ENCODE results near the gene MRGPRX2. TPM values are rescaled to one million over a fixed set of nuclear protein-coding genes. Genes with fewer than 3 reads are reported as not detected.

MRGPRX2 gene
- total and polyA plus RNA-seq, 9 donors = 0.22 to 0.23 TPM; not detected in 7

DNA sequence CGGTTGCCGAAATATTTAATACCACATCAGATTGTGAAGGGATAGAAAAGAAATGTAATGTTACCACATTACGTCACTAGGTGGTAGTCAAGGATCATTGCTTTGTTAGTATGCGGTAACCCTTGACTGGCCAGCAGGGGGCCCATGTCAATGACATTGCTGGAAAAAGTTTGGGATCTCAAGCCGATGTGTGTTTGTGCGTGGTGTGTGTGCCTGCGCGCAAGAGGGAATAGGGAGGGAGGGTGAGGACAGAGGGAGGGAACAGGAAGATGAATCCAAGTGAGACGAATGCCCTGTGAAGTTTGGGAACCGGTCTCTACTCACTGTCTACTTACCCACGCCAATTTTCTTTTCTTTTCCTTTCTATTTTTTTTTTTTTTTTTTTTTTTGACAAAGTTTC, 10.7 kb upstream of the MRGPRX2 start:
- TF ChIP-seq POLR2A (IDR thresholded peaks at IDR 0.05) (no peak), EP300 (IDR thresholded peaks at IDR 0.05) (no peak)
- TF ChIP-seq, protein P1, sequence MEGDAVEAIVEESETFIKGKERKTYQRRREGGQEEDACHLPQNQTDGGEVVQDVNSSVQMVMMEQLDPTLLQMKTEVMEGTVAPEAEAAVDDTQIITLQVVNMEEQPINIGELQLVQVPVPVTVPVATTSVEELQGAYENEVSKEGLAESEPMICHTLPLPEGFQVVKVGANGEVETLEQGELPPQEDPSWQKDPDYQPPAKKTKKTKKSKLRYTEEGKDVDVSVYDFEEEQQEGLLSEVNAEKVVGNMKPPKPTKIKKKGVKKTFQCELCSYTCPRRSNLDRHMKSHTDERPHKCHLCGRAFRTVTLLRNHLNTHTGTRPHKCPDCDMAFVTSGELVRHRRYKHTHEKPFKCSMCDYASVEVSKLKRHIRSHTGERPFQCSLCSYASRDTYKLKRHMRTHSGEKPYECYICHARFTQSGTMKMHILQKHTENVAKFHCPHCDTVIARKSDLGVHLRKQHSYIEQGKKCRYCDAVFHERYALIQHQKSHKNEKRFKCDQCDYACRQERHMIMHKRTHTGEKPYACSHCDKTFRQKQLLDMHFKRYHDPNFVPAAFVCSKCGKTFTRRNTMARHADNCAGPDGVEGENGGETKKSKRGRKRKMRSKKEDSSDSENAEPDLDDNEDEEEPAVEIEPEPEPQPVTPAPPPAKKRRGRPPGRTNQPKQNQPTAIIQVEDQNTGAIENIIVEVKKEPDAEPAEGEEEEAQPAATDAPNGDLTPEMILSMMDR (IDR thresholded peaks at IDR 0.05) = peak; percentile 38 to 67 (median 61)
- peak; percentile 35 to 65 (median 59) for DNase-seq
- no peak overlapping the region for H3K27ac ChIP-seq
- no peaks in the 10 kb centered on the region for H3K9me3 ChIP-seq
- intact Hi-C loops (cut with DNase I) = loop anchor here in 2 of 4 donors (5.0 to 10.0 kb wide), 2 partner anchors 481 to 484 kb away; no protein-coding TSS in a partner anchor
- no peaks in the 10 kb centered on the region for H3K36me3 ChIP-seq
- peaks cover 2% of the 10 kb centered on the region for H3K4me1 ChIP-seq (ENCODE audit: insufficient read depth)
- H3K27me3 ChIP-seq = no peaks in the 10 kb centered on the region
- no peak overlapping the region for H3K4me3 ChIP-seq
- 1 to 2% (median 2%) methylated on average over 11 of the region's 11 CpGs for WGBS, 3 donors

DNA sequence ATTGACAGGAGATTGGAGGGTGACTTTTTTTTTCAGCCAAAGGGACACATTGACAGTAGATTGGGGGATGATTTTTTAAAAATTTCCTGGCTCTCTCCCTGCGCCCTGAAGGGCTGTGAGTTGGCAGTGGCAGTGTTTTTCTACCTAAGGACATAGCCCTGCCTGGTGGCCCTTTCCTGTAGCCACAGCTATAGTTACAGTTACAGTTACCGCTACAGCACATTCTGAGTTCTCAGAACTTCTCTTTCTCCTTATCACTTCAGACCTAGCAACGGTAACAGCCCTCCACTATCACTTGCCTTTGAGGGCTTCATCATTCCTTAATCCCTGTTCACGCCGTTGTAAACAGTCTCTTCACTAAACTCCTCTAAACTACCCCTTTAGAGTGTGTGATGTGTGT, 684 bp downstream of the MRGPRX2 start:
- Histone ChIP-seq H3K9me3 (no peaks in the 10 kb centered on the region), H3K27me3 (no peaks in the 10 kb centered on the region), H3K36me3 (no peaks in the 10 kb centered on the region), H3K4me1 (ENCODE audit: insufficient read depth) (no peaks in the 10 kb centered on the region), H3K27ac (no peak overlapping the region), H3K4me3 (no peak overlapping the region)
- intact Hi-C loops (cut with DNase I) = no loop called here
- no peak for TF ChIP-seq EP300 (IDR thresholded peaks at IDR 0.05)
- TF ChIP-seq POLR2A (IDR thresholded peaks at IDR 0.05) = no peak
- TF ChIP-seq, protein P1 (IDR thresholded peaks at IDR 0.05) = no peak
- DNase-seq = no peak
- 53 to 64% (median 55%) methylated on average over 5 of the region's 5 CpGs for WGBS, 3 donors

DNA sequence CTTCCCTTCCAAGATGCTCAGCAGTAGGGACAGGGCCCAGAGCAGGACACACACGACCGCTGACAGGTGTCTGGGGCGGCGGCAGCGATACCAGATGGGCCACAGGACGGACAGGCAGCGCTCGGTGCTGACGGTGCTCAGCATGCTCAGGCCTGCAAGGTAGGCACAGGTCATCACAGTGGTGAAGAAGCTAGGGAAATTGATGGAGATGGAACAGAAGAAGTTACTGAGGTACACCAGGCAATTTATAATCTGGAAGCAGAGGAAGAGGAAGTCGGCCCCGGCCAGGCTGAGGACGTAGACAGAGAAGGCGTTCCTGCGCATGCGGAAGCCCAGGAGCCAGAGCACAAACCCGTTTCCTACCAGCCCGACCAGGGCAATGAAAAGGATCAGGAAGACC, 4.6 kb downstream of the MRGPRX2 start:
- Histone ChIP-seq H3K27me3 (no peaks in the 10 kb centered on the region), H3K36me3 (no peaks in the 10 kb centered on the region), H3K4me3 (no peak overlapping the region), H3K9me3 (no peaks in the 10 kb centered on the region), H3K27ac (no peak overlapping the region), H3K4me1 (ENCODE audit: insufficient read depth) (no peaks in the 10 kb centered on the region)
- TF ChIP-seq POLR2A (IDR thresholded peaks at IDR 0.05) (no peak), EP300 (IDR thresholded peaks at IDR 0.05) (no peak)
- TF ChIP-seq, protein P1 (IDR thresholded peaks at IDR 0.05) = no peak
- DNase-seq = no peak
- intact Hi-C loops (cut with DNase I) = no loop called here
- WGBS, 3 donors = 85 to 88% (median 87%) methylated on average over 17 of the region's 17 CpGs

- H3K27ac ChIP-seq = no peak overlapping the region
- no peaks in the 10 kb centered on the region for H3K27me3 ChIP-seq
- no peaks in the 10 kb centered on the region for H3K9me3 ChIP-seq
- no peak overlapping the region for H3K4me3 ChIP-seq
- no peak for DNase-seq
- no peaks in the 10 kb centered on the region for H3K4me1 ChIP-seq (ENCODE audit: insufficient read depth)
- 83 to 91% (median 87%) methylated on average over 3 of the region's 3 CpGs for WGBS, 3 donors
- H3K36me3 ChIP-seq = no peaks in the 10 kb centered on the region
- TF ChIP-seq POLR2A (IDR thresholded peaks at IDR 0.05) = no peak
- TF ChIP-seq, protein P1 (IDR thresholded peaks at IDR 0.05) = no peak
- TF ChIP-seq EP300 (IDR thresholded peaks at IDR 0.05) = no peak
- intact Hi-C loops (cut with DNase I) = no loop called here
Observed at GRCh38 chr11:19055016-19055415, 5.5 kb downstream of the MRGPRX2 start.
